HepG2 (cell line): ENCODE data around the gene LRRFIP2. TPM values are rescaled to one million over a fixed set of nuclear protein-coding genes. Genes with fewer than 3 reads are reported as not detected.

ENCODE experiments used
- ATAC-seq: fragments of 200-7000 bp; cut with Tn5 transposase; 3 replicates; pipeline ENCODE4 v1.9.1; 2020; ENCODE audit warnings: mild to moderate bottlenecking, moderate library complexity
- BruUV-seq: library from RNA; stranded (reverse); fragments of 400-500 nt; replicated peaks from 2 replicates; lab custom pipeline; 2021; lab: Mats Ljungman, UMichigan
- CTCF ChIA-PET: fragments of 300-600 bp; formaldehyde crosslinking; extraction: SDS; loops from one replicate; lab custom pipeline; 2021; ENCODE audit warnings: low total read pairs, inconsistent platforms, low intra/inter-chr PET ratio; lab: Yijun Ruan, JAX
- POLR2A ChIA-PET: fragments of 350-600 bp; sonication (Branson Sonifier 250); formaldehyde crosslinking; loops from one replicate; lab custom pipeline; 2020; ENCODE audit warnings: antibody characterized with exemption, inconsistent platforms; lab: Yijun Ruan, JAX
- DNase-seq: peaks from one replicate; pipeline ENCODE4 v3.0.0-alpha.2; 2015; ENCODE audit warnings: low spot score
- FAIRE-seq: peaks from 3 replicates; lab custom pipeline; 2011; peaks lifted over from hg19 to GRCh38; lab: Jason Lieb, UNC
- H2AFZ ChIP-seq: one replicate; pipeline ENCODE4 v1.6.1; 2011; ENCODE audit warnings: low read length, inconsistent platforms
- H3K27ac ChIP-seq: fragments of 300-600 bp; 3 replicates; pipeline ENCODE4 v1.8.0; 2011; ENCODE audit warnings: mixed run types, mild to moderate bottlenecking, mixed read lengths, low read length, inconsistent platforms; ENCODE audit not compliant: insufficient read depth; ENCODE audit errors: extremely low read length
- H3K27me3 ChIP-seq, 2 experiments: fragments of 200-600 bp in 1 of 2; 2 replicates in 1 of 2; 3 replicates in 1 of 2; pipeline versions ENCODE4 v1.6.0 to v1.8.0; 2011; ENCODE audit warnings: low read length in 2 of 2, mild to moderate bottlenecking in 2 of 2, moderate library complexity in 2 of 2, inconsistent platforms in 1 of 2; ENCODE audit not compliant: insufficient read depth in 2 of 2, control insufficient read depth in 1 of 2
- H3K36me3 ChIP-seq, 2 experiments: fragments of 200-600 bp in 1 of 2; replicated peaks in 1 of 2; 2 replicates in 1 of 2; 3 replicates in 1 of 2; pipeline versions ENCODE4 v1.5.1 to v1.8.0; 2011; ENCODE audit warnings: low read length in 2 of 2, inconsistent platforms in 1 of 2; ENCODE audit not compliant: insufficient read depth in 2 of 2, control insufficient read depth in 1 of 2
- H3K4me1 ChIP-seq: 2 replicates; pipeline ENCODE4 v1.5.1; 2012; ENCODE audit warnings: low read length, inconsistent platforms; ENCODE audit not compliant: insufficient read depth
- H3K4me2 ChIP-seq: 2 replicates; pipeline ENCODE4 v1.6.0; 2011; ENCODE audit warnings: low read depth, low read length, inconsistent platforms
- H3K4me3 ChIP-seq, 3 experiments: fragments of 200-600 bp in 1 of 3; sonication (generic), shearing (Covaris generic) in 1 of 3; replicated peaks in 1 of 3; 2 replicates each; pipeline ENCODE4 v1.5.1; 2011 to 2016; ENCODE audit warnings: low read length in 3 of 3, inconsistent platforms in 2 of 3, low read depth in 2 of 3, mild to moderate bottlenecking in 2 of 3, control low read depth in 1 of 3, mixed read lengths in 1 of 3; ENCODE audit not compliant: insufficient read depth in 1 of 3
- H3K79me2 ChIP-seq: one replicate; pipeline ENCODE4 v1.6.1; 2011; ENCODE audit warnings: low read length, inconsistent platforms; ENCODE audit not compliant: insufficient read depth
- H3K9ac ChIP-seq: 2 replicates; pipeline ENCODE4 v1.6.0; 2011; ENCODE audit warnings: mild to moderate bottlenecking, low read depth, low read length, inconsistent platforms; ENCODE audit not compliant: insufficient read depth
- H3K9me3 ChIP-seq: 2 replicates; pipeline ENCODE4 v1.5.1; 2012; ENCODE audit warnings: mild to moderate bottlenecking, low read length
- H4K20me1 ChIP-seq: 2 replicates; pipeline ENCODE4 v1.6.0; 2011; ENCODE audit warnings: inconsistent platforms, mild to moderate bottlenecking, low read length, moderate library complexity; ENCODE audit not compliant: insufficient read depth
- DBP ChIP-seq: sonication (generic); formaldehyde crosslinking; IDR thresholded peaks from 2 replicates; pipeline ENCODE4 v1.4.0; 2020; ENCODE audit warnings: missing genetic modification reagents; ENCODE audit errors: not compliant biosample characterization
- PREB ChIP-seq: sonication (generic); formaldehyde crosslinking; IDR thresholded peaks from 2 replicates; pipeline ENCODE4 v1.4.0; 2020; ENCODE audit warnings: missing genetic modification reagents
- ZFAT ChIP-seq: sonication (generic); formaldehyde crosslinking; conservative IDR thresholded peaks from 2 replicates; pipeline ENCODE4 v1.8.1; 2023; ENCODE audit warnings: missing genetic modification reagents, inconsistent platforms
- ZNF256 ChIP-seq: sonication (generic); formaldehyde crosslinking; conservative IDR thresholded peaks from 2 replicates; pipeline ENCODE4 v1.4.0; 2020; ENCODE audit warnings: missing genetic modification reagents
- ZNF770 ChIP-seq: sonication (generic); formaldehyde crosslinking; IDR thresholded peaks from 2 replicates; pipeline ENCODE4 v1.5.0; 2020; ENCODE audit warnings: mild to moderate bottlenecking, missing genetic modification reagents
- WGBS: methylation state at CpG from one replicate; pipeline ENCODE4 v1.1.6; 2017; ENCODE audit warnings: low lambda C conversion rate; 5-methylcytosine and 5-hydroxymethylcytosine counted together
- in situ Hi-C: cut with HindIII; loops from 2 replicates; pipeline ENCODE4 v1.10.0; 2017; ENCODE audit warnings: low pct_unique_long_range_greater_than_20kb; ENCODE audit not compliant: extremely low pct_ligation_motif_present
- intact Hi-C: fragments of 100-400 bp; cut with micrococcal nuclease; formaldehyde crosslinking; loops from one replicate; pipeline ENCODE4 v1.10.0; 2022; ENCODE audit not compliant: unreplicated experiment
- polyA plus RNA-seq, 8 experiments: library from polyadenylated mRNA; depleted of rRNA in 3 of 8; stranded (reverse) in 7 of 8; unstranded in 1 of 8; fragments of >200 nt; fragmentation: Illumina TruSeq in 4 of 8; extraction: Trizol in 4 of 8; gene quantifications; 2 replicates each; pipeline versions ENCODE4 v1.2.1 to v1.2.3, GENCODE V29; 2011 to 2016; ENCODE audit warnings: low read depth in 4 of 8, missing spikeins in 1 of 8, mixed read lengths in 1 of 8; ENCODE audit not compliant: insufficient read depth in 1 of 8
- total RNA-seq, 5 experiments: library from RNA; depleted of rRNA; stranded (reverse); fragments of >200 nt; fragmentation: Illumina TruSeq; extraction: Trizol; gene quantifications; 2 replicates each; pipeline ENCODE4 v1.2.3, GENCODE V29; 2016; ENCODE audit warnings: low read depth in 1 of 5
- TF ChIP-seq, protein P1 (sequence below): IDR thresholded peaks from 2 replicates; pipeline ENCODE4 v1.6.1; 2018; ENCODE audit warnings: missing genetic modification reagents

LRRFIP2 gene
- total and polyA plus RNA-seq, 2 of the 13 experiments (the other 11 are each of a cell fraction or from before 2014, with no cell fraction given), result 13.5 to 32.2 TPM

DNA sequence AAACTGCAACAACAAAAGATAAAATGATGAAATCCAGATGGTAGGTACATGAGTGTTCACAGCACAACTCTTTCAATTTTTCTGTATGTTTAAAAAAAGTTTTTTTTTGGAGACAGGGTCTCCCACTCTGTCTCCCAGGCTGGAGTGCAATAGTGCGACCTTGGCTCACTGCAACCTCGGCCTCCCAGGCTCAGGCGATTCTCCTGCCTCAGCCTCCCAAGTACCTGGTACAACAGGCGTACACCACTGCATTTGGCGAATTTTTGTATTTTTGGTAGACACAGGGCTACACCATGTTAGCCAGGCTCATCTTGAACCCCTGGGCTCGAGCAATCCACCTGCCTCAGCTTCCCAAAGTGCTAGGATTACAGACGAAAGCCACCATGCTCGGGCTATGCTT is 18.6 kb downstream of the LRRFIP2 start:
- intact Hi-C loops, result no loop called here
- CTCF ChIA-PET, result no interaction called here
- H3K79me2 ChIP-seq, result no peaks in the 10 kb centered on the region

More for the DNA sequence above, 18.6 kb downstream of the LRRFIP2 start:
- FAIRE-seq (no peak), ATAC-seq (no peak), DNase-seq (no peak)
- Histone ChIP-seq H3K9me3 (no peaks in the 10 kb centered on the region), H3K27ac (no peak overlapping the region), H2AFZ (no peak overlapping the region), H3K4me3 (no peak overlapping the region), H3K4me1 (peaks cover 11% of the 10 kb centered on the region; the same call in 1 of the 2 replicates), H4K20me1 (no peaks in the 10 kb centered on the region), H3K4me2 (no peak overlapping the region), H3K9ac (no peak overlapping the region), H3K36me3 (peaks cover 3 to 23% of the 10 kb centered on the region in 2 experiments), H3K27me3 (no peaks in the 10 kb centered on the region)
- in situ Hi-C loops, result no loop called here
- BruUV-seq, result no TSS peak
- WGBS, result 97% methylated on average over 8 of the region's 8 CpGs
- POLR2A ChIA-PET, result no interaction called here
- TF ChIP-seq DBP (CRISPR knock-in tag) (no peak), ZNF770 (CRISPR knock-in tag) (peak; percentile 68; the same call in 1 of the 2 replicates), PREB (CRISPR knock-in tag) (no peak), ZFAT (CRISPR knock-in tag) (no peak), ZNF256 (CRISPR knock-in tag) (no peak)
- TF ChIP-seq, protein P1, sequence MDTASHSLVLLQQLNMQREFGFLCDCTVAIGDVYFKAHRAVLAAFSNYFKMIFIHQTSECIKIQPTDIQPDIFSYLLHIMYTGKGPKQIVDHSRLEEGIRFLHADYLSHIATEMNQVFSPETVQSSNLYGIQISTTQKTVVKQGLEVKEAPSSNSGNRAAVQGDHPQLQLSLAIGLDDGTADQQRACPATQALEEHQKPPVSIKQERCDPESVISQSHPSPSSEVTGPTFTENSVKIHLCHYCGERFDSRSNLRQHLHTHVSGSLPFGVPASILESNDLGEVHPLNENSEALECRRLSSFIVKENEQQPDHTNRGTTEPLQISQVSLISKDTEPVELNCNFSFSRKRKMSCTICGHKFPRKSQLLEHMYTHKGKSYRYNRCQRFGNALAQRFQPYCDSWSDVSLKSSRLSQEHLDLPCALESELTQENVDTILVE (CRISPR knock-in tag), result no peak
